Measurements from ENCODE around the gene AGPAT3.
"Not testable (repeated sequence)": the region's sequence is repeated elsewhere in the genome, so short reads cannot be mapped to it uniquely, and the experiment has no call there.

Gene AGPAT3

DNA sequence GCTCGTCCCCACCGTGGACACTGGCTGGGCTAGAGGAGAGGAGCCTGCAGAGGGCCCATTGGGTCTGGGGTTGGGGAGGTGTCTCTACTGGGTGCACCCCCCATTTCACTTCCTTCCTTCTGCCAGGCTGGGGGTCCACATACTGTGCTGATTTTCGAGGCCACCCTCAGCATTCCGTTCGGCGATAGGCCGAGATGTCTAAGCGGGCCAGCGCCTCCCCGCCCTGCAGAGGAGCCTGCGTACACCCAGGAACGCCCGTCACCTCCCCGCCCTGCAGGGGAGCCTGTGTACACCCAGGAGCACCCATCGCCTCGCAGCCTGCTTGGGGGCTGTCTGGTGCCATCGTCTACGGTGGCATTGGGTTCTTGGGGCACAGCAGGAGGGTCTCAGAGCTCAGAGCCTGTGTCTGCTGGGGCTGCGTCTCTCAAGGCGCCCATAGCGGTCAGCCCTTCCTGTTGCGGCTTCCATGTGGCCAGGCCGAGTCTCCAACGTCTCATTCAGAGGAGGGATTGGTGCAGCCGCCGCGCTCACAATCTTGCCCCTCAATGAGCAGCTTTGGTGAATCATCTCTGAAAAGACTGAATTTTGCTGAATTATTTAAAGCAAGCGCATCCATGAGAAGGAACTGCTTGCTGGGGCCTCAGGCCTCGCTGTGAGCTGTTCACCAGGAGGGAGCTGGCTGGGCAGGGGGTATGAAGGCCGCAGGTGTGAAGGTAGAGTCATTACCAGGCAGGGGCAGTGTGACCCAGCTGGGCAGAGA, 30.7 kb upstream of the AGPAT3 start:
- no peak for DNase-seq (ENCODE audit: low read depth in 2 of 2)

- no peak for DNase-seq (ENCODE audit: low read depth in 2 of 2)
Measured at GRCh38 chr21:43835050-43835449, 30.0 kb upstream of the AGPAT3 start.

DNA sequence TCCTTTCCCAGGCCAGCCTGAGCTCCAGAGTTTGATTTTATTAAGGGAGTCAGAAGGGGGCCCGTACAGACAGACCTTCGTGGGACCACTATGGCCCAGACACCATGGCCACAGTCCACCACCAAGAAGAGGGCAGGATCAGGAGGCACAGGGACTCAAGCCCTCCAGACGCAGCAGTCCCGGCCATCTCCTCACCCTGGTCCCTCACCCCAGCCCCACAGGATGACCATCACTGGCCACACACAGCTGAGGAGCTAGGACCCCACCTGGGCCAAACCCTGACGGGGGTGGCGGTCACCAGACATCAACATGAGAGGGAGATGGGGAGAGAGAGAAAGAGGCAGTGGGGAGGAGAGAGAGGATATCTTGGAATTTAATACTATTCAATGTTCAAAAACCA, 29.2 kb upstream of the AGPAT3 start:
- no peak for DNase-seq (ENCODE audit: low read depth in 2 of 2)

GRCh38 chr21:43836616-43837015, 28.4 kb upstream of the AGPAT3 start:
- DNase-seq (ENCODE audit: low read depth in 2 of 2) = no peak

DNA sequence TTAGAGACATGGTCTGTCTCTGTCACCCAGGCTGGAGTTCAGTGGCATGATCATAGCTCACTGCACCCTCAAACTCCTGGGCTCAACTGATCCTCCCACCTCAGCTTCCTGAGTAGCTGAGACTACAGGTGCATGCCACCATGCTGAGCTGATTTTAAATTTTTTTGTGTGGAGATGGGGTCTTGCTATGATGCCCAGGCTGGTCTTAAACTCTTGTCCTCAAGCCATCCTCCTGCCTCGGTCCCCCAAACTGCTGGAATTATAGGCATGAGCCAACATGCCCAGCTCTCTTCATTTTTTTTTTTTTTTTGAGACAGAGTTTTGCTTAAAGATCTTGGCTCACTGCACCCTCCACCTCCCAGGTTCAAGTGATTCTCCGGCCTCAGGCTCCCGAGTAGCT, 24.8 kb upstream of the AGPAT3 start:
- DNase-seq (ENCODE audit: low read depth in 2 of 2) = no peak

GRCh38 chr21:43842742-43843141, 22.3 kb upstream of the AGPAT3 start:
- DNase-seq (ENCODE audit: low read depth in 2 of 2) = no peak

DNA sequence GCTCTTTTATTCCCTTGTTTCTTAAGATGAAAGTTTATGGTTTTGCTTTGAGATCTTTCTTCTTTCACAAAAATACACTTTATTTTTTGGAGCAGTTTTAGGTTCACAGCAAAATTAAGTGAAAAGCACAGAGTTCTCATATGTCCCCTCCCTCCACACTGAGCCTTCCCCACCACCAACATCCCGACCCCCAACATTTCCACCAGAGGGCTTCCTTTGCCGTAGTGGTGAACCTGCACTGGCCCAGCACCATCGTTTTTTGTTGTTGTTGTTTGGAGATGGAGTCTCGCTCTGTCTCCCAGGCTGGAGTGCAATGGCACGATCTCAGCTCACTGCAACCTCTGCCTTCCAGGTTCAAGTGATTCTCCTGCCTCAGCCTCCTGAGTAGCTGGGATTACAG, 20.1 kb upstream of the AGPAT3 start:
- DNase-seq (ENCODE audit: low read depth in 2 of 2) = not testable (repeated sequence)

DNA sequence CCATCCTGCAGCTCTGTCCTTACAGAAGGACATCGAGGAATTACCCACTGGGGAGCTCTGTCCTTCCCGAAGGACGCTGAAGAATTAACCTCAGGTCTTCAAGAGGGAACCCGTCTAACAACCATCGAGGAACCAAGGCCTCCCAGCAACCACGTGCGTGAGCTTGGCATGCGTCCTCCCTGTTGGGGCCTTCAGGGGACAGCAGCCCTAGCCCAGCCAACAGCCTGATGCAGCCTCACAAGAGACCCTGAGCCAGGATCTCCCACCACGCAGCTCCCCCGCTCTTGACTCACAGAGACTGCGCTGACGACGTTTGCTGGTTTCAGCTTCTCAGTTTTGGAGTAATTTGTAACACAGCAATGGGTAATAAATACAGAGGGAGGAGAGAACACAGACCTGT, 19.6 kb upstream of the AGPAT3 start:
- DNase-seq (ENCODE audit: low read depth in 2 of 2) = no peak

DNA sequence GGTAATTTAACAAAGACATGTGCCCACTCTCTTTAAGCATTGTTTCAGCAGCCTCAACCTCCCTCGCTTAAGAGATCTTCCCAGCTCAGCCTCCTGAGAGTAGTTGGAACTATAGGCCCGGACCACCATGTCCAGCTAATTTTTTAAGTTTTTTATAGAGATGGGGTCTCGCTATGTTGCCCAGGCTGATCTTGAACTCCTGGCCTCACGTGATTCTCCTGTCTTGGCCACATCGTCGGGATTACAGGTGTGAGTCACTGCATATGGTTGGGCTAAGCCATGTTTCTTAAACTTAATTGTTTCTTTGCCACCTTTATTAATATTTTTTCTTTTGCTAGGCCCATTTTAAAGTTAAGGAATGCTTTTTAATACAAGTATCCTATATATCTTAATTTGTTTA, 18.6 kb upstream of the AGPAT3 start:
- DNase-seq (ENCODE audit: low read depth in 2 of 2) = no peak

DNA sequence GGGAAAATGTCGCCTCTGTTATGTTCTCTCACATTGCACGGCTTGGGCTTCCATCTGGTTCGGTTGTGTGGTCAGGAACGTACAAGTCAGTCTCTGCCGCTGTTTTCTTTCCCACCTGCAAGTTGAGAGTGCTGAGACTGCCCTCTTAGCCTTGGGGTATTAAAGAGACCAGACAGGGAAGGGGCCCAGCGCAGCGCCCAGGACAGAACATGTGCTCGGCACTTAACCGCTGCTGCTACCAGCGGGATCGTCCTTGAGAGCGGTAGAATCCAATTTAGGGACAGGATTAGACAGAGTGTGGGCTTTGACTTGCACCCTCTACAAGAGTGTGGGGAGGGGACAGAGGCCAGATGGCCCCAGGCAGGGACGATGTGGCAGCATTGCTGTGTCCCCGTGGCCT, 17.7 kb upstream of the AGPAT3 start:
- no peak for DNase-seq (ENCODE audit: low read depth in 2 of 2)

DNA sequence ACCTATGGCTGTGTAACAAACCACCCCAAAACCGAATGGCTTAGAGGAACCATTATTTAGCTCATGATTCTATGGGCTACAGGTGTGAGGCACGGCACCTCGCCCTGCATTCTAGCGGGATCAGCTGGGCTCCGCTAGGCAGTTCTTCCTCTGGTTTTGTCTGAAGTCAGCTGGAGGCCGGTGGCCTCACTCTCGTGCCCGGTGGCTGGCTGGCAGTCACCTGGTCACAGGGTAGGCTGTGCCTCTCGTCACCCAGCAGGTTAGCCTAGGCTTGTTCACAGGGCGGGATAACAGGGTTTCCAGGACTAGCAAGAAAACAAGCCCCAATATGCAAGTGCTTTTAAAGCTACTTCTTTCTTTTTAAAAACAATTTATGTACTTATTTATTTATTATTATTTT, 16.3 kb upstream of the AGPAT3 start:
- no peak for DNase-seq (ENCODE audit: low read depth in 2 of 2)

GRCh38 chr21:43849532-43850299, 15.3 kb upstream of the AGPAT3 start:
- DNase-seq (ENCODE audit: low read depth in 2 of 2) = no peak

DNA sequence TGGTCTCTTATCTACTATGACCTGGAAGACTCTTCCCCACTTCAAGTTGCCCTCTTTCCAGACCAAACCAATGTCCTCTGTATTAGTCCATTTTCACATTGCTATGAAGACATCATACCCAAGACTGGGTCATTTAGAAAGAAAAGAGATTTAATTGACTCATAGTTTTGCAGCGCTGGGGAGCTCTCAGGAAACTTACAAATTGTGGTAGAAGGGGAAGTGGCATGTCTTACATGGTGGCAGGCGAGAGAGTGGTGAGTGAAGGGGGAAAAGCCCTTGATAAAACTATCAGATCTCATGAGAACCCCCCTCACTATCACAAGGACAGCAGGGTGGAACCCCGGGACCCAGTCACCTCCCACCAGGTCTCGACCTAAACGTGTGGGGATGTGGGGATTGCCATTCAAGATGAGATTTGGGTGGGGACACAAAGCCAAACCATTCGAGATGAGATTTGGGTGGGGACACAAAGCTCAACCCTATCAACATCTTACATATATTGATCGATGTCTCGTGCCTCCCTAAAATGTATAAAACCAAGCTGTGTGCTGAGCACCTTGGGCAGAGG, 14.2 kb upstream of the AGPAT3 start:
- no peak for DNase-seq (ENCODE audit: low read depth in 2 of 2)

GRCh38 chr21:43851593-43851992, 13.4 kb upstream of the AGPAT3 start:
- no peak for DNase-seq (ENCODE audit: low read depth in 2 of 2)

DNA sequence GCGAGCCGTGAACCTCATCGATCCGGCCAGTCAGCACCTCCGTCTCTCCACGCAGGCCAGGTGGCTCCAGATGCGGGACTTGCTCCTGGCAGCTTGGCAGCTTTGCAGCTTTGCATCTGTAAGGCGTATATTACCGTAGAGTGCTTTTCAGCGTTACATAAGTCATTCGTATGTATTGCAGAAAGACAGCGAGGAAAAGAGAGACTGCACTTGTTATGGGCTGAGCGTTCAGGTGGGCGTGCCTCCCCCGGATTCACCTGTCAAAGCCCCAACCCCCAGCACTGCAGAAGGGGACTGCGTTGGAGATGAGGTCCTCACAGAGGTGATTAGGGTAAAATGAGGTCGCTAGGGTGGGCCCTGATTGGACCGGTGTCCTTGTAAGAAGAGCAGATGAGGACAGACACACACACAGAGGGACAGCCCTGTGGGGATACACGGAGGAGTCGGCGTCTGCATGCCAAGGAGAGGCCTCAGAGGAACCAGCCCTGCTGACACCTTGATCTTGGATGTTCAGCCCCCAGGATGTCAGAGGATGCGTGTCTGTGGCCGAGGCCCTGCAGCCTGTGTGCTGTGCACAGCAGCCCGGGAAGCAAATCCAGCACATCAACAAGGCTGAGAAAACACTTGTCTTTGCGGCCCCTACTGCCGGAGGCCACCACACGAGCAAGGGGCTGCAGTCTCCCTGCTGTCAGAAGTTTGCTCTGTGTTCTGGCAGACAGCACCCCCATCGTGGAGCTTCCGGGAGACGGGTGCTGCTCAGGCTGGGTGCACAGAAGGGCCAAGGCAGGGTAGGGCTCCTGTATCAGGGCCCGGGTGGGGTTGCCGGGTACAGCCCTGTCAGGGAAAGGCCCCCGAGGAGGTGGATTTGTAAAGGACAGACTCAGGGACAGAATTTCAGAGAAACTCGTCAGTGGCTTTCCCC, 10.9 kb upstream of the AGPAT3 start:
- no peak for DNase-seq (ENCODE audit: low read depth in 2 of 2)

GRCh38 chr21:43854773-43855633, 10.0 kb upstream of the AGPAT3 start:
- peak; percentile 26 to 35 for DNase-seq (ENCODE audit: low read depth in 2 of 2)

GRCh38 chr21:43855955-43856354, 9.1 kb upstream of the AGPAT3 start:
- no peak for DNase-seq (ENCODE audit: low read depth in 2 of 2)

GRCh38 chr21:43858806-43859648, 6.0 kb upstream of the AGPAT3 start:
- DNase-seq (ENCODE audit: low read depth in 2 of 2) = no peak

- no peak for DNase-seq (ENCODE audit: low read depth in 2 of 2)
Measured at GRCh38 chr21:43859747-43860214, 5.2 kb upstream of the AGPAT3 start.

DNA sequence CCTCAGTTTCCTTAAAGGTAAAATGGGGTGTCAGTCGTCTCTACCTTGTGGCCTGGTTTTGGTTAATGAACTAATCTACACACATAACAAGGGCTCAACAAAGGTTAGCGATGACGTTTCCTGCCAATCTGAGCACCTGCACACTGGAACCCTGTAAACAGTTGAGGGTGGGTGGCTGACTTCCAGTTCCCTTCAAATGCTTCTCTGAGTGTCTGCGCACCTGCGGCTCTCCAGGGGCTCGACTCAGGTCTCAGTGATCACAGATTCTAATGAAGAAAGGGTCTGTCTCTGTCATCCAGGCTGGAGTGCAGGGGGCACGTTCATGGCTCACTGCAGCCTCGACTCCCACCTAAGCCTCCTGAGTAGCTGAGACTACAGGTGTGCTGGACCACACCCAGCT, 3.3 kb upstream of the AGPAT3 start:
- no peak for DNase-seq (ENCODE audit: low read depth in 2 of 2)

All from stimulated activated CD8-positive, alpha-beta memory T cell treated with anti-CD3 and anti-CD28 coated beads, Interleukin-2, amount 100 ng/mL, for 48 hours (primary cell).